Measurements from ENCODE around the gene ACOT13. TPM values are rescaled to one million over a fixed set of nuclear protein-coding genes. Genes with fewer than 3 reads are reported as not detected.

Gene ACOT13
- total RNA-seq, 1 donor from 2014 or later: 22.1 TPM

GRCh38 chr6:24696097-24696496 lies 29.2 kb downstream of the ACOT13 start:
- H3K27me3 Mint-ChIP-seq (ENCODE audit: unreplicated experiment): peaks cover 4% of the 10 kb centered on the region
- no peaks in the 10 kb centered on the region for H3K36me3 Mint-ChIP-seq (ENCODE audit: low read depth, unreplicated experiment)
- TF ChIP-seq CTCF (IDR thresholded peaks at IDR 0.05; ENCODE audit: unreplicated experiment): no peak
- H3K27ac Mint-ChIP-seq (ENCODE audit: unreplicated experiment): no peak overlapping the region
- H3K9me3 Mint-ChIP-seq (ENCODE audit: unreplicated experiment): no peaks in the 10 kb centered on the region
- H3K4me3 Mint-ChIP-seq (ENCODE audit: unreplicated experiment): no peak overlapping the region
- DNase-seq (ENCODE audit: low spot score): no peak
- H3K4me1 Mint-ChIP-seq (ENCODE audit: unreplicated experiment): peaks cover 4% of the 10 kb centered on the region

GRCh38 chr6:24699521-24700359 lies 32.9 kb downstream of the ACOT13 start:
- H3K9me3 Mint-ChIP-seq (ENCODE audit: unreplicated experiment): no peaks in the 10 kb centered on the region
- H3K27ac Mint-ChIP-seq (ENCODE audit: unreplicated experiment): no peak overlapping the region
- H3K36me3 Mint-ChIP-seq (ENCODE audit: low read depth, unreplicated experiment): peaks cover 9% of the 10 kb centered on the region
- no peak for DNase-seq (ENCODE audit: low spot score)
- no peak overlapping the region for H3K4me3 Mint-ChIP-seq (ENCODE audit: unreplicated experiment)
- no peaks in the 10 kb centered on the region for H3K4me1 Mint-ChIP-seq (ENCODE audit: unreplicated experiment)
- no peak for TF ChIP-seq CTCF (IDR thresholded peaks at IDR 0.05; ENCODE audit: unreplicated experiment)
- H3K27me3 Mint-ChIP-seq (ENCODE audit: unreplicated experiment): no peaks in the 10 kb centered on the region

- no peak overlapping the region for H3K4me3 Mint-ChIP-seq (ENCODE audit: unreplicated experiment)
- no peak overlapping the region for H3K27ac Mint-ChIP-seq (ENCODE audit: unreplicated experiment)
- TF ChIP-seq CTCF (IDR thresholded peaks at IDR 0.05; ENCODE audit: unreplicated experiment): no peak
- H3K36me3 Mint-ChIP-seq (ENCODE audit: low read depth, unreplicated experiment): peaks cover 23% of the 10 kb centered on the region
- DNase-seq (ENCODE audit: low spot score): no peak
- no peaks in the 10 kb centered on the region for H3K4me1 Mint-ChIP-seq (ENCODE audit: unreplicated experiment)
- no peaks in the 10 kb centered on the region for H3K9me3 Mint-ChIP-seq (ENCODE audit: unreplicated experiment)
- H3K27me3 Mint-ChIP-seq (ENCODE audit: unreplicated experiment): no peaks in the 10 kb centered on the region
These were observed 35.9 kb downstream of the ACOT13 start for GRCh38 chr6:24702720-24703282.

GRCh38 chr6:24704468-24704867 lies 37.6 kb downstream of the ACOT13 start:
- TF ChIP-seq CTCF (IDR thresholded peaks at IDR 0.05; ENCODE audit: unreplicated experiment): no peak
- no peak overlapping the region for H3K4me3 Mint-ChIP-seq (ENCODE audit: unreplicated experiment)
- no peaks in the 10 kb centered on the region for H3K4me1 Mint-ChIP-seq (ENCODE audit: unreplicated experiment)
- H3K27me3 Mint-ChIP-seq (ENCODE audit: unreplicated experiment): no peaks in the 10 kb centered on the region
- DNase-seq (ENCODE audit: low spot score): no peak
- H3K36me3 Mint-ChIP-seq (ENCODE audit: low read depth, unreplicated experiment): peaks cover 31% of the 10 kb centered on the region
- no peak overlapping the region for H3K27ac Mint-ChIP-seq (ENCODE audit: unreplicated experiment)
- no peaks in the 10 kb centered on the region for H3K9me3 Mint-ChIP-seq (ENCODE audit: unreplicated experiment)

GRCh38 chr6:24708612-24709011 lies 41.7 kb downstream of the ACOT13 start:
- no peak overlapping the region for H3K4me3 Mint-ChIP-seq (ENCODE audit: unreplicated experiment)
- no peaks in the 10 kb centered on the region for H3K4me1 Mint-ChIP-seq (ENCODE audit: unreplicated experiment)
- no peak overlapping the region for H3K27ac Mint-ChIP-seq (ENCODE audit: unreplicated experiment)
- no peaks in the 10 kb centered on the region for H3K9me3 Mint-ChIP-seq (ENCODE audit: unreplicated experiment)
- H3K36me3 Mint-ChIP-seq (ENCODE audit: low read depth, unreplicated experiment): peaks cover 38% of the 10 kb centered on the region
- no peaks in the 10 kb centered on the region for H3K27me3 Mint-ChIP-seq (ENCODE audit: unreplicated experiment)
- no peak for TF ChIP-seq CTCF (IDR thresholded peaks at IDR 0.05; ENCODE audit: unreplicated experiment)
- no peak for DNase-seq (ENCODE audit: low spot score)

All from endothelial cell (in vitro differentiated cells).